Upper lobe of left lung (tissue), 4 donors: ENCODE data around the gene ABCC2.

Experiments used
- EP300 ChIP-seq, 4 donors: sonication (generic); formaldehyde crosslinking; IDR thresholded peaks; one replicate each; pipeline ENCODE4 v1.5.1; 2017; ENCODE audit warnings: antibody characterized with exemption in 4 of 4, control low read depth in 2 of 4
- POLR2AphosphoS5 ChIP-seq, 2 donors: sonication (generic); formaldehyde crosslinking; IDR thresholded peaks; one replicate each; pipeline ENCODE4 v1.5.1; 2017; ENCODE audit warnings: antibody characterized with exemption in 2 of 2

DNA sequence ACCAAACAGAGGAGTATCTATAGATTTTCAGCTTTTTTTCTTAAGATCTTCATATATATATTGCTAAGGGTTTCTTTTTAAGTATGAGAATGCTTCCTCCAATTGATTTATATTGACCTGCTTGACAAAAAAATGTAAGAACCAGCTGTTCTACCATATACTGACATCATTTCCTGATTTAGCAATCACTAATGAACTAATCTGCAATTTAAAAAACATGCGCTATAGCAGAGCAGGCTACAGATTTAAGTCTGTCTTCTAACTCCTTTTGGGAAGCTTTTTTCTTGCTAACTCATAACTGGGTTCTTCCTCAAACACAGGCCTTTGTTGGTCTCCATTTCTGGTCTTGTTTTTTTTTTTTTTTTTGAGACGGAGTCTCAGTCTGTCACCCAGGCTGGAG, 33.2 kb downstream of the ABCC2 start:
- no peak for TF ChIP-seq EP300 (IDR thresholded peaks at IDR 0.05)
- no peak for TF ChIP-seq POLR2AphosphoS5 (IDR thresholded peaks at IDR 0.05)
